Measurements from ENCODE around the gene CD79B.

DNA sequence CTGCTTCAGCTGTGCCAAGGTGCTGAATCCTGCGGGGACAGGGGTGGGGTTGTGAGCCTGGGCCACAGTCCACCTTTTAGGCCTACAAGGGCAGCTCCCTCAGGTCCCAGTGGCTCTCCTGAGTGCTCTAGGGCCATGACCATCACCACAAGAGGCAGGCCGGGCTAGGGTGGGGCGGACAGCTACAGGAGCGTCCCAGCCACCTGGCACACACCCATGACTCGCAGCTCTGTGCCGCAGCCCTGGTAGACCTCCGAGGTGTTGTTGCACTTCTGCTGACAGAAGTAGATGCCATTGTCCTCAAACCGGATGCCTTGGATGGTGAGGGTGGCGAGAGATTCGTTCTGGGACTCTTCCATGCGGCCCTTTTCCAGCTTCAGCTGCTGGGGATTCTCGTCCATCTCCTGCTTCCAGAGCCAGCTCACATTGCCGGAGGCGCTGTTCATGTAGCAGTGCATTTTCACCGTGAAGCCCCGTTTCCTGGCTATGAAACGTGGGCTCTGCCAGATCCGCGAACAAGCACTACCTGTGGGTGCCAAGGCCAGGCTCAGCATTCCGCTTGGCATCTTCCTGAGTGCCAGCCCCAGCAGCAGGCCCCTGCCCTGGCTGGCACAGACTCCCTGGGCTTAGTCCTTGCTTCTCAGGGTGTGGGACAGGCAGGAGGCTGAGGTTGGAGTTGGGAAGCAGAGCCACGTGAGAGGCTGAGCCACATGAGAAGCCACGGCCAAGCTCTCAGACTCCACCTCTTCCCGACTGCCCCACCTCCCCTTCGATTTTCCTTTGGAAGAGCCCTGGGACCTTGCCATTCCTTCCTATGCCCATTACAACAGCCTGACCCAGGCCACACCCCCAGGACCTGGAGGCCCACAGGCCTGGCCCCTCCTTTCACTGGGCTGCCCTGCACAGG, 2.0 kb downstream of the CD79B start:
- TF ChIP-seq, protein P1, sequence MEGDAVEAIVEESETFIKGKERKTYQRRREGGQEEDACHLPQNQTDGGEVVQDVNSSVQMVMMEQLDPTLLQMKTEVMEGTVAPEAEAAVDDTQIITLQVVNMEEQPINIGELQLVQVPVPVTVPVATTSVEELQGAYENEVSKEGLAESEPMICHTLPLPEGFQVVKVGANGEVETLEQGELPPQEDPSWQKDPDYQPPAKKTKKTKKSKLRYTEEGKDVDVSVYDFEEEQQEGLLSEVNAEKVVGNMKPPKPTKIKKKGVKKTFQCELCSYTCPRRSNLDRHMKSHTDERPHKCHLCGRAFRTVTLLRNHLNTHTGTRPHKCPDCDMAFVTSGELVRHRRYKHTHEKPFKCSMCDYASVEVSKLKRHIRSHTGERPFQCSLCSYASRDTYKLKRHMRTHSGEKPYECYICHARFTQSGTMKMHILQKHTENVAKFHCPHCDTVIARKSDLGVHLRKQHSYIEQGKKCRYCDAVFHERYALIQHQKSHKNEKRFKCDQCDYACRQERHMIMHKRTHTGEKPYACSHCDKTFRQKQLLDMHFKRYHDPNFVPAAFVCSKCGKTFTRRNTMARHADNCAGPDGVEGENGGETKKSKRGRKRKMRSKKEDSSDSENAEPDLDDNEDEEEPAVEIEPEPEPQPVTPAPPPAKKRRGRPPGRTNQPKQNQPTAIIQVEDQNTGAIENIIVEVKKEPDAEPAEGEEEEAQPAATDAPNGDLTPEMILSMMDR (IDR thresholded peaks at IDR 0.05), result no peak
- no peak for TF ChIP-seq EZH2 (IDR thresholded peaks at IDR 0.05)

All from neural progenitor cell (in vitro differentiated cells).